ENCODE results near the gene IRF5.

Gene IRF5

GRCh38 chr7:128920913-128921582 lies 16.7 kb upstream of the IRF5 start:
- DNase-seq (ENCODE audit: low read depth) = no peak

DNA sequence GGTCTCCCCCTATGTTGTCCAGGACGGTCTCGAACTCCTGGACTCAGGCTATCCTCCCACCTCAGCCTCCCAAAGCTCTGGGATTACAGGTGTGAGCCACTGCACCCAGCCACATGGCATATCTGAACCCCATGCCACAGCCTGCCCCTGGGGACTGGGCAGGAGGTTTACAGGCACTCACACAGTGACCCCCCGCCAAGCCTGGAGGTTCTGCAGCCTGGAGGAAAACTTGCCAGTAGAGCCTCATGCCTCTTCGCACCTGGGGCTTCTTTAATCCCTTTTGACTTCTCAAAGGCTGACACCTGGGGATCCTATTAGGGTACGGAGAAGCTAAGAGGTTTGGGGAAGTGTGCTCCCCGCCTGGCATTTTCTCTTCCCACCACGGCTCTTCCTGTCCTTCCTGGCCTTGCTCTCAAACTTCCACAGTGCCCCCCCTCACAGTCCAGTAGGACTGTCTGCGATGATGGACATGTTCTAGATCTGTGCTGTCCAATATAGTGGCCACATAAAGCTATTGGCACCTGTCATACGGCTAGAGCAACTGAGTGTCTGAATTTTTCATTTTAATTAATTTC lies 15.8 kb upstream of the IRF5 start:
- DNase-seq (ENCODE audit: low read depth) = no peak

GRCh38 chr7:128922496-128923410 lies 15.0 kb upstream of the IRF5 start:
- no peak for DNase-seq (ENCODE audit: low read depth)

DNA sequence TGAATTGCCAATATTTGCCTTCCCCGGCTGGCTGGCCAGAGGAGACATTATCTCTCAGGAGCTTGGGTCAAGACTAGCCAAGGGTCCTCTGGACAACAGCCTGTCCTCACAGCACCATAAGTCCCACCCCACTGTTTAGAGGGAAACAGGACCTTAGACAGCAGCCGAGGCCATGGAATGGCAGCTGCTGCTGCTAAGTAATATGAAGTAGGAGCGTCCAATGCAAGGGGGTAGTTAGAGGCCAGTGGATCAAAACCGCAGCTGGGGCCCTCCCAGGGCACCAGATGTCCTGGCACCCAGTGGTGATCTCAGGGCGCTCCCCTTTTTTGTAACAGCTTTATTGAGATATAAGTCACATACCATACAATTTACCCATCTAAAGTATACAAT lies 14.3 kb upstream of the IRF5 start:
- DNase-seq (ENCODE audit: low read depth) = no peak

GRCh38 chr7:128924707-128925588 lies 12.8 kb upstream of the IRF5 start:
- no peak for DNase-seq (ENCODE audit: low read depth)

DNA sequence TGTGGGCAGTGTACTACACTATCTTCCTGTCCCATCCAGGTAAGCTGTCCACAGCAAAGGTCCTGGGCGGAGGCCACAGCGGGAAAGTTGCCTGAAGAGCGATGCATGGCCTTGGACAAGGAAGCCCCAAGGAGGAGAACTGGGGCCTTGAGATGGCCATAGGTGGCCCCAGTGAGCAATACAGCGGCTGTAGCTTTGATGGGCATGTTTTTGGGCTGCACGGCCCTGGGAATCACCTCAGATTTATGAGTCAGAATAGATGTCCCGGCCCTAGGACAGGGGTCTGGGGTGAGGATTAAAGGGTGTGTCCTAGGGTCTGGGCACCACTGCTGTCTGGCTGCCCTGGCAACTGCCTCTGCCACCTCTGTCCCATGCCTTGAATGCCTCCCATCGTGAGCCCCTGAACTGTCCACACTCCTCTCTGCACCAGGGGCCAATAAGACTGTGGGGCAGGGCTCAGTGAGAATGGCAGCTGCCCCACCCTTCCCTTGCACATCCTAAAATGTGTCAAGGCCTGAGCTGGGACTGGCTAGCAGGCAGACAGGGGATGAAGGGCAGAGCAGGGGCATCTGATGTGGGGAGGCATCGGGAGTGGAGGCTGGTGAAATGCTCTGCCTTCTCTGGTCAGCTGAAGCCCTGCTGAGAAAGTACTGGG lies 9.4 kb upstream of the IRF5 start:
- DNase-seq (ENCODE audit: low read depth) = no peak

DNA sequence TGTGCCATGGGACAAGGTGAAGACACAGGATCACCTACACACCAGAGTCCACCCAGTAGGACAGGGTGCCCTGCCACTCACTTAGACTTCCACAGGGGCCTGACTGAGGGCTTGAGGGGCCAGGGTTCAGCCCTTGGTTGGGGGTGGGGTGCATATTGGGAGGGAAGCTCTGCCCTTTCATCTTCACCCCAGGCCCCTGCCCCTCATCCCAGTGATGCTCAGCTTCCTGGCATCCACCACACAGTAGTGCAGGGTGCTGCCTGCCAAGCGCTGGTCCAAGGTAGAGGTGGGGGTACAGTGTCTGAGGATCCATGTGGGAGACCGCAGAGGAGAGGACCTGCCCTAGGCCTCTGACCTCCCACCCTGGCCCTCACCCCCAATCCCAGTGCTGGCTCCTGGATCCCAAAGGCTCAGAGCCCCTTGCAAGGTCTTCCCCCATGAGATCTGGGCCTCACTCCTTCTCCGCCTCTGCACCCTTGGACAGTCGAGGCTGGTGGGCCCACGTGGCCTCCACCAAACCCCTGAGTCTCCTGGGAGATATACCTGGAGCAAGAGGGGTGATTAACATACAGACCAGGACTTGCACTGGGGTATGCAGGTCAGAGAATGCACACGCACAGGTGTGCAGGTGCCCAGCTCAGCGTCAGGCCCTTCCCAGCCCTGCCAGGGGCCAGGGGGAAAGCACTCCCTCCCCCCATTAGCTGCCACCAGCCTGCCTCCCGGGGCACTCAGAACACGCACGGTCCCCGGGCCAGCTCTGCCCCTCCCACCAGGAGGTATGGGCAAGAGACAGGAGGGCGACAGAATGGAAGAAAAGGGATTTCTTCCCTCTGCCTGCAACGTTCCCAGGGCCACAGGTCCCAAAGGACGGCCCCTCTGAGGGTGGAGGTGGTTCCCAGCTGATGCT lies 8.6 kb upstream of the IRF5 start:
- DNase-seq (ENCODE audit: low read depth) = no peak

DNA sequence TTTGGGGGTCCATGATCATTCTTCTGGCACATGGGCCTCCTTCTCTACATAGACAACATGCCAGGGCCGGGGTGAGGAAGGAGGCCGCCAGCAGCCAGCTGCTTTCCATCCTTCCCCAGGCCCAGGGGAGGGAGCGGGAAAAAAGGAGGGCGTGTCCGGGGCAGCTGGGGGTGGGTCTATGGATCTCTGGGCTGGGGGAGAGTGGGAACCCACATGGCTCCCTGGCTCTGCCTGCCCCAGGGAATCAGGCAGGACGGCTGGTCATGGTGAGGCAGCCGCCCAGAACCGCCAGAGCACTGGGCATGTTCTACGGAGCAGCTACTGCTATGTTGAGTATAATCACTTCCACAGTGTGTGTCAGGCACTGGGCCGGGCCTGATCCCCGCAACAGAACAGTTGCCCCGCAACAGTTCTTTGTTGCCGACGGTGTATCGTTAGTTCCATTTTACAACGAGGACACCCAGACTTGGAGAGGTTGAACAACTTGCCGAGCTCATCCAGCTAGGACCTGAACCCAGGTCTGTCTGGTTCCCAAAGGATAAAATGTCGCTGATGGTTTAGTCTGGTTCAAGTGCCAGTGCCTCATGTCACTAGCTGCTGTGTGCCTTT lies 6.4 kb upstream of the IRF5 start:
- no peak for DNase-seq (ENCODE audit: low read depth)

- no peak for DNase-seq (ENCODE audit: low read depth)
Measured at GRCh38 chr7:128931965-128932861, 5.5 kb upstream of the IRF5 start.

DNA sequence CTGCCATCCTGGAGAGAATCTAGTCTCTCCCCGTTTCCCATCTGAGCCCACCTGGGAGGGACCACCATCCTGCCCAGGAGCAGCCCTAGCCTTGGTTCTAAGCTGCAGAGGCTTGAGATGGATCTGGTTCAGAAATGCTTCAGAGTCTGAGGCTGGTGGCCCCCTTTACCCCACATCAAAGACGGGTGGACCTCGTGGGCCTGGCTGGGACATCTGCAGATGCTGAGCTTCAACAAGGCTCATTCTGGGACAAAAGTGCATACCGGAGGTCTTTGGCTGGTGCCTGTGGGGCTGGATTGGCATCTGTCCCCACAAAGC lies 4.9 kb upstream of the IRF5 start:
- no peak for DNase-seq (ENCODE audit: low read depth)

DNA sequence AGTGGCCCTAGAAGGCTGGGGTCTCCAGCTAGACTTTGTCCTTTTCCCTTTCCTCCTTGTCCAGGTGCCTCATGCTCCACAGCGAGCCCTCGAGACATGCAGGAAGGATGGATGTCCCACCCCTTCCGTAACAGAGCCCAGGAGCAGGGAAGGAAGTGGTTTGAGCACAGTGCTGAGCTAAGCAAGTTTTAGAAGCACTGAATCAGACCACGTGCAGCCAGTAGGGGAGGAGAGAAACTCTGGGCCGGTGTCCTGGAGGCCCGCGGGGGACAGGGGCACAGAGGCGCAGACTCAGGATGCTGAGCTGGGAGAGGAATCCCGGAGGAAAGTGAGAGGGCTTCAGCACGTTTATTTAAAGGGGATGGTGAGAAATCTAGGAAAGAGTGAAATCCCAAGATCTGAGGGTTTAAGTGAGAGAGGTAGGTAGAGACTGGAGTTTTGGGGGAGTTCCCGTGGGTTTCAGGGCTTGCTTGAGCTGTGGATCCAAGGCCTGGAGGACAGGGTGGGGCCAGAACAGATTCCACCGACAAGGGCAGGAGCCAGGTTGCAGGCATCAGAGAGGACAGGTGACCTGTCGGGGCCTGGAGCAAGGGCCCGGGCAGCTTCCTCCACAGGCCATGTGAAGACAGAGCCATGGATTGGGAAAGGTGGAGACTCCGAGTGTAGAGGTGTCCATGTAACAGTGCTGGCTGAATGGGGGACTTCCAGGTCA lies 4.4 kb upstream of the IRF5 start:
- DNase-seq (ENCODE audit: low read depth) = peak; percentile 23

- no peak for DNase-seq (ENCODE audit: low read depth)
Measured at GRCh38 chr7:128934361-128935341, 3.1 kb upstream of the IRF5 start.

GRCh38 chr7:128935342-128935730 lies 2.4 kb upstream of the IRF5 start:
- DNase-seq (ENCODE audit: low read depth) = no peak

DNA sequence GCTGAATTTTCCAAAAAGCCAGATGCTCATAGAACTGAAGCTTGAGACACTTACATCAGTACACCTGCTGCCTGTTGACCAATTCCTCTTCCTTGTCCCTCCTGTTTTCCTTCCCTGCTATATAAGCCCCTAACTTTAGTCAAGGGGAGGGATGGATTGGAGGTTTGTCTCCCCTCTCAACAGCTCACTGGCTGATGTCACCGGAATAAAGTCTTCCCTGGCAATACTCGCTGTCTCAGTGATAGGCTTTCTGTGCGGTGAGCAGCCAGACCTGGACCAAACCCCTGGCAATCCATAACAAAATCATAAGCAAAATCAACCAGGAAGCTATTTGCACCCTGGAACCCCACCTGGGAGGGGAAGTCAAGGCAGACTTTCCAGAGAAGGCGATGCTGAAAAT lies 929 bp upstream of the IRF5 start:
- no peak for DNase-seq (ENCODE audit: low read depth)

DNA sequence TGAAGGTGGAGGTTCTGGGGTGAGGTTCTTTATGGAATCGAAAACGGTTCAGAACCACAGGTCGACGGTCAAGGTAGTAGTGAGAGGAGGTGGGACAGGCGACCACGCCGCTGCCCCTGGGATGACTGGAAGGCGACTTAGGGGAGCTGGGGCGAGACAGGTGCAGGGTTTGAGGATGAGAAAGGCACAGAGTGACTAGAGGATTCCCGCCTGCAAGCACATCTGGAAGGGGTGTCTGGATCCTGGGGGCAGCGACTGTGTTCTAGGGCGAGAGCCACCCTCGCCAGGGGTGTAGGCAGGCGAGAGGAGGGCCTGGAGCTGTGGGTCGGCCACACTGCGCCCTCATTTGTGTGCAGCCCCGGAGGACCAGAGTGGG lies 468 bp upstream of the IRF5 start:
- no peak for DNase-seq (ENCODE audit: low read depth)

DNA sequence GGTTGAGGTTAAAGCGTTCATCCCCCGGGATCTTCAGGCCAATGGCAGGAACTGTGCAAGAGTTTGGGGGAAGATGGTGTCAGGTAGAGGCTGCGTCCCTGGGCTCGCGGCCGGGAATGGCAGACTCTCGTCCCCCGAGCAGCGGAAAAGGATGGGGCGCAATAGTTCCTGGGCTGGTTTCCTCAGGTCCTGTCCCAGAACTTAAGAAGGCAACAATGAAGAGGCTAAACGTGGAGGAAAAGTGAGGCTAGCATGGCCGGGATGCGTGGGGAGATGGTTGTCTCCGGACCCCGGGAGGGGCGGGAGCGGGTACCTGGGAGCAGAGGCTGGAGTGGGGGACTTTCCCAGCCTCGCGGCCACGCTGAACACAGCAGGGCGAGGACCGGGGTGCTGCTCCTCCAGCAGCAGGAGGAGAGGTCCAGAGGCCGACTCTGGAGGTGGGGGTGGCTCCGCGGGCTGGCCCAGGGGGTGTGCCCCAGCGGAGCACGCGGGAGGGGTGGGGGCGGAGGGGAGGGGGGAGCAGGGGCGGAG lies 882 bp downstream of the IRF5 start:
- DNase-seq (ENCODE audit: low read depth) = peak; percentile 8

Measured in ELR (cell line).